AG08396 (cell line): ENCODE measurements around the gene GALNT16.
"Not testable (repeated sequence)": the region's sequence is repeated elsewhere in the genome, so short reads cannot be mapped to it uniquely, and the experiment has no call there.

Experiments used
- DNase-seq: peaks from one replicate; pipeline ENCODE4 v3.0.0; 2012; ENCODE audit warnings: low spot score, mixed read lengths

Gene GALNT16

GRCh38 chr14:69363055-69363454 is 103.1 kb downstream of the GALNT16 start:
- peak; percentile 72 for DNase-seq

GRCh38 chr14:69363964-69364363 is 104.0 kb downstream of the GALNT16 start:
- no peak for DNase-seq

GRCh38 chr14:69364378-69364777 is 104.4 kb downstream of the GALNT16 start:
- DNase-seq: no peak

GRCh38 chr14:69366069-69366468 is 106.1 kb downstream of the GALNT16 start:
- DNase-seq: no peak

GRCh38 chr14:69366761-69367160 is 106.8 kb downstream of the GALNT16 start:
- DNase-seq: no peak

- no peak for DNase-seq
Measured at GRCh38 chr14:69368381-69368780, 108.4 kb downstream of the GALNT16 start.

- DNase-seq: no peak
Measured at GRCh38 chr14:69370061-69370460, 110.1 kb downstream of the GALNT16 start.

- no peak for DNase-seq
Measured at GRCh38 chr14:69372146-69372545, 112.2 kb downstream of the GALNT16 start.

GRCh38 chr14:69373104-69373503 is 113.1 kb downstream of the GALNT16 start:
- DNase-seq: no peak

GRCh38 chr14:69374235-69374634 is 114.3 kb downstream of the GALNT16 start:
- DNase-seq: no peak

- no peak for DNase-seq
Measured at GRCh38 chr14:69375182-69375581, 115.2 kb downstream of the GALNT16 start.

- no peak for DNase-seq
Measured at GRCh38 chr14:69375722-69376121, 115.8 kb downstream of the GALNT16 start.

GRCh38 chr14:69376439-69376838 is 116.5 kb downstream of the GALNT16 start:
- DNase-seq: no peak

- DNase-seq: no peak
Measured at GRCh38 chr14:69378274-69378673, 118.3 kb downstream of the GALNT16 start.

- DNase-seq: no peak
Measured at GRCh38 chr14:69387311-69387710, 127.4 kb downstream of the GALNT16 start.

- DNase-seq: not testable (repeated sequence)
Measured at GRCh38 chr14:69391400-69391799, 131.4 kb downstream of the GALNT16 start.

- no peak for DNase-seq
Measured at GRCh38 chr14:69392481-69392880, 132.5 kb downstream of the GALNT16 start.

GRCh38 chr14:69395929-69396328 is 136.0 kb downstream of the GALNT16 start:
- DNase-seq: no peak

- DNase-seq: peak; percentile 91
Measured at GRCh38 chr14:69398053-69398817, 138.3 kb downstream of the GALNT16 start, which contains the start of the genes ERH and SLC39A9. Gene ERH, minus strand, starts transcription at chr14:69398299. Its CDS starts 66 bp downstream, at chr14:69398233. Gene SLC39A9, plus strand, starts transcription at chr14:69398692. Its CDS starts 678 bp downstream, at chr14:69399370.

- no peak for DNase-seq
Measured at GRCh38 chr14:69398818-69399210, 138.9 kb downstream of the GALNT16 start.

GRCh38 chr14:69399750-69400149 is 139.8 kb downstream of the GALNT16 start:
- no peak for DNase-seq

- no peak for DNase-seq
Measured at GRCh38 chr14:69400154-69400553, 140.2 kb downstream of the GALNT16 start.

- DNase-seq: no peak
Measured at GRCh38 chr14:69401841-69402240, 141.9 kb downstream of the GALNT16 start.

- DNase-seq: no peak
Measured at GRCh38 chr14:69404478-69404877, 144.5 kb downstream of the GALNT16 start.
